Measurements from ENCODE around the gene CCL19. TPM values are rescaled to one million over a fixed set of nuclear protein-coding genes. Genes with fewer than 3 reads are reported as not detected.

Gene CCL19
- total RNA-seq, 4 donors from 2014 or later: not detected

GRCh38 chr9:34688329-34689115, 2.6 kb downstream of the CCL19 start:
- DNase-seq (ENCODE audit: low spot score in 2 of 2): no peak
- Histone ChIP-seq H3K9me3 (no peaks in the 10 kb centered on the region), H3K27me3 (no peaks in the 10 kb centered on the region), H3K27ac (no peak overlapping the region), H3K36me3 (no peaks in the 10 kb centered on the region), H3K4me1 (peaks cover 0 to 37% (median 1%) of the 10 kb centered on the region in 4 donors), H3K4me3 (no peak overlapping the region)
- no peak for TF ChIP-seq POLR2A (IDR thresholded peaks at IDR 0.05)
- 61 to 67% methylated on average over 5 of the region's 5 CpGs for WGBS, 2 donors

- H3K4me3 ChIP-seq: no peak overlapping the region
- 83 to 87% methylated on average over 10 of the region's 10 CpGs for WGBS, 2 donors
- no peak for TF ChIP-seq POLR2A (IDR thresholded peaks at IDR 0.05)
- no peak for TF ChIP-seq EP300 (IDR thresholded peaks at IDR 0.05)
- TF ChIP-seq CTCF (IDR thresholded peaks at IDR 0.05): no peak
- H3K27me3 ChIP-seq: no peaks in the 10 kb centered on the region
- H3K36me3 ChIP-seq: no peaks in the 10 kb centered on the region
- H3K4me1 ChIP-seq: peaks cover 0 to 37% (median 1%) of the 10 kb centered on the region in 4 donors
- H3K27ac ChIP-seq: no peak overlapping the region
- no peaks in the 10 kb centered on the region for H3K9me3 ChIP-seq
- DNase-seq (ENCODE audit: low spot score in 2 of 2): no peak
Measured at GRCh38 chr9:34687276-34688030, 3.6 kb downstream of the CCL19 start.

GRCh38 chr9:34686732-34687131, 4.3 kb downstream of the CCL19 start:
- Histone ChIP-seq H3K27ac (peak overlapping the region in 1 of 4 donors; percentile 4), H3K27me3 (no peaks in the 10 kb centered on the region), H3K4me3 (no peak overlapping the region), H3K36me3 (peaks cover 0 to 1% (median 0%) of the 10 kb centered on the region in 3 donors), H3K9me3 (no peaks in the 10 kb centered on the region), H3K4me1 (peaks cover 0 to 37% (median 1%) of the 10 kb centered on the region in 4 donors)
- no peak for DNase-seq (ENCODE audit: low spot score in 2 of 2)
- WGBS, 2 donors: 57 to 64% methylated on average over 1 of the region's 1 CpG
- TF ChIP-seq CTCF (IDR thresholded peaks at IDR 0.05): no peak

- TF ChIP-seq POLR2A (IDR thresholded peaks at IDR 0.05) (no peak), EP300 (IDR thresholded peaks at IDR 0.05) (no peak), CTCF (IDR thresholded peaks at IDR 0.05) (no peak)
- WGBS, 2 donors: 68 to 78% methylated on average over 5 of the region's 5 CpGs
- H3K27me3 ChIP-seq: no peaks in the 10 kb centered on the region
- H3K36me3 ChIP-seq: peaks cover 0 to 6% (median 0%) of the 10 kb centered on the region in 3 donors
- peak in 1 of 2 donors; percentile 19 for DNase-seq (ENCODE audit: low spot score in 2 of 2)
- H3K4me3 ChIP-seq: no peak overlapping the region
- H3K9me3 ChIP-seq: no peaks in the 10 kb centered on the region
- H3K4me1 ChIP-seq: peaks cover 0 to 33% (median 1%) of the 10 kb centered on the region in 4 donors
- H3K27ac ChIP-seq: peak overlapping the region in 1 of 4 donors; percentile 45
Measured at GRCh38 chr9:34686231-34686630, 4.8 kb downstream of the CCL19 start.

GRCh38 chr9:34685591-34685990, 5.5 kb downstream of the CCL19 start:
- Histone ChIP-seq H3K4me3 (no peak overlapping the region), H3K27me3 (no peaks in the 10 kb centered on the region), H3K27ac (peak overlapping the region in 1 of 4 donors; percentile 45), H3K4me1 (peaks cover 0 to 27% (median 1%) of the 10 kb centered on the region in 4 donors), H3K36me3 (peaks cover 0 to 7% (median 0%) of the 10 kb centered on the region in 3 donors), H3K9me3 (no peaks in the 10 kb centered on the region)
- 88 to 96% methylated on average over 4 of the region's 4 CpGs for WGBS, 2 donors
- DNase-seq (ENCODE audit: low spot score in 2 of 2): no peak
- no peak for TF ChIP-seq CTCF (IDR thresholded peaks at IDR 0.05)
- TF ChIP-seq POLR2A (IDR thresholded peaks at IDR 0.05): no peak
- no peak for TF ChIP-seq EP300 (IDR thresholded peaks at IDR 0.05)
